Measurements from ENCODE around the gene THSD4. TPM values are rescaled to one million over a fixed set of nuclear protein-coding genes. Genes with fewer than 3 reads are reported as not detected.

The THSD4 gene
- total RNA-seq, 1 donor from 2014 or later: not detected

DNA sequence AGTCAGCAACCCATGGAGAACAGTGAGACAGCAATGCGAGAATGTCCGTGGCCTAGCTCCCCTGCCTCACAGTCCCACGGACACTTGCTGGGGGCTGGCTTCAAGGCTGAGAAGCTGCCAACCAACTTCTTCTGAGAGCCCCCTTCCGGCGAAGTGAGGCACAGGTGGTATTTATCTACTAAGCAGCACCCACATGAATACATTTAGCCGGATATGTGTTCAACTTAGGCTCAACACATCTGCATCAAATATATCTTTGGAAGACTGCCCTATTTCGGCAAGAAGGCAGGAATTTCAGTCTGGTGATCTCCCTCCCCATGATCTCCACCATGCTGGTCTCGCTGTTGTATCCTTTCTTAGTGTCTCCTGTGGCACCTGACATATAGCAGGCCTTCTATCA lies 354.1 kb downstream of the THSD4 start:
- H3K36me3 Mint-ChIP-seq (ENCODE audit: low read depth): no peaks in the 10 kb centered on the region
- H3K4me3 Mint-ChIP-seq (ENCODE audit: low read depth): no peak overlapping the region
- H3K9me3 Mint-ChIP-seq: no peaks in the 10 kb centered on the region
- DNase-seq (ENCODE audit: low spot score): no peak
- peaks cover 4% of the 10 kb centered on the region for H3K27me3 Mint-ChIP-seq (ENCODE audit: low read depth)
- no peak overlapping the region for H3K27ac Mint-ChIP-seq
- H3K4me1 Mint-ChIP-seq (ENCODE audit: low read depth): peaks cover 6% of the 10 kb centered on the region
- intact Hi-C loops (cut with micrococcal nuclease): no loop called here

GRCh38 chr15:71471347-71471746 lies 356.1 kb downstream of the THSD4 start:
- Mint-ChIP-seq H3K9me3 (no peaks in the 10 kb centered on the region), H3K4me3 (ENCODE audit: low read depth) (no peak overlapping the region), H3K4me1 (ENCODE audit: low read depth) (peaks cover 6% of the 10 kb centered on the region), H3K27me3 (ENCODE audit: low read depth) (no peaks in the 10 kb centered on the region), H3K27ac (no peak overlapping the region), H3K36me3 (ENCODE audit: low read depth) (no peaks in the 10 kb centered on the region)
- intact Hi-C loops (cut with micrococcal nuclease): no loop called here
- DNase-seq (ENCODE audit: low spot score): no peak

DNA sequence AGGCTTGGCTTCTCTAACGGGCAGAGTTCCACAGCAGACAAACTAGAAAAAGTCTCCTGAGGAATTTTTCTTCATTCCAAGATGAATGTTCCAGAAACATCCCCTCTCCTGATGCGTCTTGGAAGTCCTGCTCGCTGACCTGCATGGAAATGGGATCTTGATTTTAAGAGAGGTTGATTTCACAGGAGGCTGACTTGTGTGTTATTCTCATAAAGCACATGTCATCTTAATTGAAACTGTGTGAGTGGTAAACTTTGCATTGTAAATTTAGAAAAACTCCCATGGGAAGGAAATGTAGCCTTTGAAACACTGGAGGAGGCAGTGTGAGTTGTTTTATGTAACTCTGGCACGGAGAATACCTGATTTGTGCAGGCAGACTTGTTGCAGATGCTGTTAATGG lies 357.3 kb downstream of the THSD4 start:
- no peaks in the 10 kb centered on the region for H3K36me3 Mint-ChIP-seq (ENCODE audit: low read depth)
- peaks cover 6% of the 10 kb centered on the region for H3K4me1 Mint-ChIP-seq (ENCODE audit: low read depth)
- H3K27me3 Mint-ChIP-seq (ENCODE audit: low read depth): no peaks in the 10 kb centered on the region
- no peak overlapping the region for H3K27ac Mint-ChIP-seq
- intact Hi-C loops (cut with micrococcal nuclease): no loop called here
- no peaks in the 10 kb centered on the region for H3K9me3 Mint-ChIP-seq
- no peak overlapping the region for H3K4me3 Mint-ChIP-seq (ENCODE audit: low read depth)
- DNase-seq (ENCODE audit: low spot score): no peak

- no peak for DNase-seq (ENCODE audit: low spot score)
- no peaks in the 10 kb centered on the region for H3K27me3 Mint-ChIP-seq (ENCODE audit: low read depth)
- no peaks in the 10 kb centered on the region for H3K36me3 Mint-ChIP-seq (ENCODE audit: low read depth)
- intact Hi-C loops (cut with micrococcal nuclease): no loop called here
- no peaks in the 10 kb centered on the region for H3K9me3 Mint-ChIP-seq
- peaks cover 6% of the 10 kb centered on the region for H3K4me1 Mint-ChIP-seq (ENCODE audit: low read depth)
- H3K27ac Mint-ChIP-seq: no peak overlapping the region
- H3K4me3 Mint-ChIP-seq (ENCODE audit: low read depth): no peak overlapping the region
Observed at GRCh38 chr15:71473751-71474150, 358.5 kb downstream of the THSD4 start.

DNA sequence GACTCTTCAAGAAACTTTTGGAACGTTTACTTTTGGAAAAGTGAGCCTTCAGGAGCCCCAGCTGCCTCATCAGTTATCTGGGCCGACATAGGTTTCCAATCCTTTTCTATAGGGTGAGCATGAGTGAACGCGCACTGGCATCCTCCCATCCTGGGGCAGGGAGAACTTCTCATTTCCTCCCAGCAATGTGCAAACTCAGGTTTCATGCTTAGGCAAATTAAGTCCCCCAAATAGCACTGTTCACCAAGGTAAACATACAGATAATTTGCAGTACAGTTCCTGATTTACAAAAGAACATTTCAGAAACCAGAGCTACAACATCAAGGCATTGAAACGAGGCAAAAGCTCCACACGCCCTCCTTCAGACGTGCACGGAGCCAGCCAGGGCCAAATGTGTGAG lies 361.6 kb downstream of the THSD4 start:
- Mint-ChIP-seq H3K27ac (no peak overlapping the region), H3K4me1 (ENCODE audit: low read depth) (no peaks in the 10 kb centered on the region), H3K4me3 (ENCODE audit: low read depth) (no peak overlapping the region), H3K36me3 (ENCODE audit: low read depth) (no peaks in the 10 kb centered on the region), H3K27me3 (ENCODE audit: low read depth) (peaks cover 5% of the 10 kb centered on the region), H3K9me3 (no peaks in the 10 kb centered on the region)
- intact Hi-C loops (cut with micrococcal nuclease): no loop called here
- DNase-seq (ENCODE audit: low spot score): no peak

GRCh38 chr15:71480556-71480955 lies 365.3 kb downstream of the THSD4 start:
- Mint-ChIP-seq H3K4me3 (ENCODE audit: low read depth) (no peak overlapping the region), H3K27ac (no peak overlapping the region), H3K4me1 (ENCODE audit: low read depth) (no peaks in the 10 kb centered on the region), H3K27me3 (ENCODE audit: low read depth) (peaks cover 5% of the 10 kb centered on the region), H3K36me3 (ENCODE audit: low read depth) (no peaks in the 10 kb centered on the region), H3K9me3 (no peaks in the 10 kb centered on the region)
- intact Hi-C loops (cut with micrococcal nuclease): no loop called here
- DNase-seq (ENCODE audit: low spot score): no peak

- Mint-ChIP-seq H3K36me3 (ENCODE audit: low read depth) (no peaks in the 10 kb centered on the region), H3K4me3 (ENCODE audit: low read depth) (no peak overlapping the region), H3K4me1 (ENCODE audit: low read depth) (no peaks in the 10 kb centered on the region), H3K27ac (no peak overlapping the region), H3K9me3 (no peaks in the 10 kb centered on the region), H3K27me3 (ENCODE audit: low read depth) (peaks cover 8% of the 10 kb centered on the region)
- intact Hi-C loops (cut with micrococcal nuclease): no loop called here
- DNase-seq (ENCODE audit: low spot score): no peak
Observed at GRCh38 chr15:71484080-71484479, 368.8 kb downstream of the THSD4 start.

- no peak overlapping the region for H3K4me3 Mint-ChIP-seq (ENCODE audit: low read depth)
Observed at GRCh38 chr15:71485094-71485693, 369.9 kb downstream of the THSD4 start.

GRCh38 chr15:71489570-71489969 lies 374.3 kb downstream of the THSD4 start:
- Mint-ChIP-seq H3K27ac (no peak overlapping the region), H3K9me3 (no peaks in the 10 kb centered on the region), H3K4me3 (ENCODE audit: low read depth) (no peak overlapping the region), H3K27me3 (ENCODE audit: low read depth) (peaks cover 3% of the 10 kb centered on the region), H3K4me1 (ENCODE audit: low read depth) (no peaks in the 10 kb centered on the region), H3K36me3 (ENCODE audit: low read depth) (no peaks in the 10 kb centered on the region)
- intact Hi-C loops (cut with micrococcal nuclease): no loop called here
- DNase-seq (ENCODE audit: low spot score): no peak

More at GRCh38 chr15:71485094-71485693, 369.9 kb downstream of the THSD4 start:
- Mint-ChIP-seq H3K27ac (no peak overlapping the region), H3K9me3 (no peaks in the 10 kb centered on the region), H3K36me3 (ENCODE audit: low read depth) (no peaks in the 10 kb centered on the region), H3K27me3 (ENCODE audit: low read depth) (peaks cover 8% of the 10 kb centered on the region), H3K4me1 (ENCODE audit: low read depth) (no peaks in the 10 kb centered on the region)
- DNase-seq (ENCODE audit: low spot score): no peak
- intact Hi-C loops (cut with micrococcal nuclease): no loop called here

- no peak for DNase-seq (ENCODE audit: low spot score)
- no peak overlapping the region for H3K4me3 Mint-ChIP-seq (ENCODE audit: low read depth)
- H3K4me1 Mint-ChIP-seq (ENCODE audit: low read depth): no peaks in the 10 kb centered on the region
- no peaks in the 10 kb centered on the region for H3K9me3 Mint-ChIP-seq
- peaks cover 3% of the 10 kb centered on the region for H3K27me3 Mint-ChIP-seq (ENCODE audit: low read depth)
- intact Hi-C loops (cut with micrococcal nuclease): no loop called here
- H3K27ac Mint-ChIP-seq: no peak overlapping the region
- no peaks in the 10 kb centered on the region for H3K36me3 Mint-ChIP-seq (ENCODE audit: low read depth)
Observed at GRCh38 chr15:71493526-71493925, 378.3 kb downstream of the THSD4 start.

GRCh38 chr15:71494563-71495397 lies 379.5 kb downstream of the THSD4 start:
- peaks cover 8% of the 10 kb centered on the region for H3K27me3 Mint-ChIP-seq (ENCODE audit: low read depth)
- H3K4me1 Mint-ChIP-seq (ENCODE audit: low read depth): no peaks in the 10 kb centered on the region
- no peaks in the 10 kb centered on the region for H3K36me3 Mint-ChIP-seq (ENCODE audit: low read depth)
- H3K9me3 Mint-ChIP-seq: no peaks in the 10 kb centered on the region
- no peak for DNase-seq (ENCODE audit: low spot score)
- H3K27ac Mint-ChIP-seq: no peak overlapping the region
- H3K4me3 Mint-ChIP-seq (ENCODE audit: low read depth): no peak overlapping the region
- intact Hi-C loops (cut with micrococcal nuclease): no loop called here

DNA sequence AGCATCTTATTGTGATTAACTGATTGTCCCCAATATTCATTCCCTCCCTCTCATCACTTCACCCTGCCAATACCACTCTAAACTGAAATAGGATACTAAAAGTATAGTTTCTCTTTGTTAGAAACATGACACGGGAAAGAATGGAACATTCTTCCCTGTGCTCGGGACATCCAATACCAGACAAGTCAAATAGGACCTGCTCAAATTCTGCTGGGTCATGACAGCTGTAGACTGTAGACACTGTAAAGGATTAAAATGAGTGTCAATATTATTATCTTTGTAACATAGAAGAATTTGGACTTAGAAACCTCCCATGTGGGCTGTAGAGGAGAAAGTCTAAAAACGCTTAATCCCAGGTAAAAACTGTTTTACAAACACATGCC lies 380.1 kb downstream of the THSD4 start:
- no peak overlapping the region for H3K4me3 Mint-ChIP-seq (ENCODE audit: low read depth)
- peaks cover 8% of the 10 kb centered on the region for H3K27me3 Mint-ChIP-seq (ENCODE audit: low read depth)
- intact Hi-C loops (cut with micrococcal nuclease): no loop called here
- no peak overlapping the region for H3K27ac Mint-ChIP-seq
- no peaks in the 10 kb centered on the region for H3K36me3 Mint-ChIP-seq (ENCODE audit: low read depth)
- no peaks in the 10 kb centered on the region for H3K4me1 Mint-ChIP-seq (ENCODE audit: low read depth)
- no peak for DNase-seq (ENCODE audit: low spot score)
- H3K9me3 Mint-ChIP-seq: peaks cover 4% of the 10 kb centered on the region

- Mint-ChIP-seq H3K4me1 (ENCODE audit: low read depth) (no peaks in the 10 kb centered on the region), H3K27me3 (ENCODE audit: low read depth) (peaks cover 8% of the 10 kb centered on the region), H3K36me3 (ENCODE audit: low read depth) (no peaks in the 10 kb centered on the region), H3K27ac (no peak overlapping the region), H3K4me3 (ENCODE audit: low read depth) (no peak overlapping the region), H3K9me3 (peaks cover 8% of the 10 kb centered on the region)
- no peak for DNase-seq (ENCODE audit: low spot score)
- intact Hi-C loops (cut with micrococcal nuclease): no loop called here
Observed at GRCh38 chr15:71496336-71496955, 381.2 kb downstream of the THSD4 start.
